Hepatocyte (in vitro differentiated cells): ENCODE results near the gene HIGD1A.

Source experiments
- CTCF ChIP-seq: fragments of 200-600 bp; sonication (generic); IDR thresholded peaks from 2 replicates; pipeline ENCODE4 v1.5.1; 2016; ENCODE audit warnings: antibody characterized with exemption, mild to moderate bottlenecking; ENCODE audit not compliant: poor library complexity
- EZH2 ChIP-seq: fragments of 200-600 bp; sonication (generic); IDR thresholded peaks from 2 replicates; pipeline ENCODE4 v1.6.1; 2016; ENCODE audit warnings: antibody characterized with exemption, mild to moderate bottlenecking, borderline replicate concordance
- EZH2phosphoT487 ChIP-seq: fragments of 200-600 bp; sonication (generic); IDR thresholded peaks from one replicate; pipeline ENCODE4 v1.6.1; 2018; ENCODE audit warnings: antibody characterized with exemption, mild to moderate bottlenecking, low read depth, moderate library complexity; ENCODE audit not compliant: unreplicated experiment, severe bottlenecking

- TF ChIP-seq CTCF, result no peak
- no peak for TF ChIP-seq EZH2
- no peak for TF ChIP-seq EZH2phosphoT487
Measured at GRCh38 chr3:42847731-42848130, 43.4 kb upstream of the HIGD1A start.
